Glutamatergic neuron (in vitro differentiated cells): ENCODE measurements around the gene MYO1H. TPM values are rescaled to one million over a fixed set of nuclear protein-coding genes. Genes with fewer than 3 reads are reported as not detected.

Experiments used
- DNase-seq: peaks from one replicate; pipeline ENCODE4 v3.0.0; 2022
- H3K27ac Mint-ChIP-seq: one replicate; pipeline ENCODE4 v1.8.0; 2020; ENCODE audit warnings: mild to moderate bottlenecking, mixed read lengths, inconsistent platforms; ENCODE audit not compliant: unreplicated experiment
- H3K27me3 Mint-ChIP-seq: one replicate; pipeline ENCODE4 v1.8.0; 2020; ENCODE audit warnings: mild to moderate bottlenecking, moderate library complexity, mixed read lengths, inconsistent platforms; ENCODE audit not compliant: unreplicated experiment
- H3K36me3 Mint-ChIP-seq: one replicate; pipeline ENCODE4 v1.8.0; 2020; ENCODE audit warnings: mild to moderate bottlenecking, mixed read lengths, inconsistent platforms; ENCODE audit not compliant: unreplicated experiment
- H3K4me1 Mint-ChIP-seq: one replicate; pipeline ENCODE4 v1.8.0; 2020; ENCODE audit warnings: mild to moderate bottlenecking, low read depth, mixed read lengths, inconsistent platforms; ENCODE audit not compliant: unreplicated experiment
- H3K4me3 Mint-ChIP-seq: one replicate; pipeline ENCODE4 v1.8.0; 2020; ENCODE audit warnings: mild to moderate bottlenecking, mixed read lengths, inconsistent platforms; ENCODE audit not compliant: unreplicated experiment
- H3K9me3 Mint-ChIP-seq: one replicate; pipeline ENCODE4 v1.8.0; 2020; ENCODE audit warnings: mild to moderate bottlenecking, moderate library complexity, mixed read lengths, inconsistent platforms; ENCODE audit not compliant: unreplicated experiment
- total RNA-seq: library from RNA; stranded (reverse); fragmentation: NEBNext Ultra II Directional; extraction: Animal tissue kit (Norgen Biotek cat#: 25700); gene quantifications from one replicate; pipeline ENCODE4 v1.2.1, GENCODE V29; 2021; ENCODE audit not compliant: unreplicated experiment
- TF ChIP-seq, protein P1 (sequence below): fragments of 200-600 bp; sonication (generic); IDR thresholded peaks from one replicate; pipeline ENCODE4 v1.5.0; 2021; ENCODE audit not compliant: partially characterized antibody, unreplicated experiment

MYO1H gene
- total RNA-seq, 1 donor from 2014 or later: 0.27 TPM

DNA sequence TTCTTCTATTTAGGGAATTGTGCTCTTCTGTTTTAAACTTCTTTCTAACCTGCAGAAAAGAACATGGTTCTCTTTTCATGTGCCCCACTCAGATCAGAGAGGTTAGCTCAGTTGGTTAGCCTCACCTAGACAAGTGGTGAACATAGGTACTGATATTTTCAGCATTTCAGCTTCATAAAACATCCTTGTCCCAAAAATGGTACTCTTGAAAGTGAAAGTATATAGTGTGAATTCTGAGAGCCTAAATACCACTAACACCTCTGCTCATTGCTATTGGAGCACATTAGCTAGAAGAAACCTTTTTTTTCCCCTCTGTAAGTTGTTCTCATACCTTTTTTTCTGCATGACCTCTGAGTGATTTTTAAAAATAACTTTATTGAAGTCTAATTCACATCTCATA lies 147.3 kb downstream of the MYO1H start:
- DNase-seq: no peak
- Mint-ChIP-seq H3K9me3 (no peaks in the 10 kb centered on the region), H3K4me3 (no peak overlapping the region), H3K27ac (peak overlapping the region; percentile 37), H3K27me3 (no peaks in the 10 kb centered on the region), H3K36me3 (peaks cover 13% of the 10 kb centered on the region), H3K4me1 (no peaks in the 10 kb centered on the region)
- TF ChIP-seq, protein P1, sequence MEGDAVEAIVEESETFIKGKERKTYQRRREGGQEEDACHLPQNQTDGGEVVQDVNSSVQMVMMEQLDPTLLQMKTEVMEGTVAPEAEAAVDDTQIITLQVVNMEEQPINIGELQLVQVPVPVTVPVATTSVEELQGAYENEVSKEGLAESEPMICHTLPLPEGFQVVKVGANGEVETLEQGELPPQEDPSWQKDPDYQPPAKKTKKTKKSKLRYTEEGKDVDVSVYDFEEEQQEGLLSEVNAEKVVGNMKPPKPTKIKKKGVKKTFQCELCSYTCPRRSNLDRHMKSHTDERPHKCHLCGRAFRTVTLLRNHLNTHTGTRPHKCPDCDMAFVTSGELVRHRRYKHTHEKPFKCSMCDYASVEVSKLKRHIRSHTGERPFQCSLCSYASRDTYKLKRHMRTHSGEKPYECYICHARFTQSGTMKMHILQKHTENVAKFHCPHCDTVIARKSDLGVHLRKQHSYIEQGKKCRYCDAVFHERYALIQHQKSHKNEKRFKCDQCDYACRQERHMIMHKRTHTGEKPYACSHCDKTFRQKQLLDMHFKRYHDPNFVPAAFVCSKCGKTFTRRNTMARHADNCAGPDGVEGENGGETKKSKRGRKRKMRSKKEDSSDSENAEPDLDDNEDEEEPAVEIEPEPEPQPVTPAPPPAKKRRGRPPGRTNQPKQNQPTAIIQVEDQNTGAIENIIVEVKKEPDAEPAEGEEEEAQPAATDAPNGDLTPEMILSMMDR: no peak

DNA sequence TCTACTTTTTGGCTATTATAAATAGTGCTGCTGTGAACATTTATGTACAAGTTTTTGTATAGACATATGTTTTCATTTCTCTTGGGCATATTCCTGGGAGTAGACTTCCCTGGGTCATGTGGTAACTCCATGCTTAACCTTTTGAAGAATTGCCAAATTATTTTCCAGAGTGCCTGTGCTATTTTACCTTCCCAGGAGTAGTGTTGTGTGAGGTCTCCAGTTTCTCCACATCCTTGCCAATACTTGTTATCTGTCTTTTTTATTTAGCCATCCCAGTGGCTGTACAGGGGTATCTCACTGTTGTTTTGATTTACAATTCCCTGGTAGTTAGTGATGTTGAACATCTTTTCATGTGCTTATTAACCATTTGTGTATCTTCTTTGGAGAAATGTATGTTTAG lies 148.6 kb downstream of the MYO1H start:
- no peak overlapping the region for H3K27ac Mint-ChIP-seq
- no peaks in the 10 kb centered on the region for H3K9me3 Mint-ChIP-seq
- H3K4me3 Mint-ChIP-seq: no peak overlapping the region
- no peaks in the 10 kb centered on the region for H3K4me1 Mint-ChIP-seq
- no peak for DNase-seq
- H3K27me3 Mint-ChIP-seq: peaks cover 1% of the 10 kb centered on the region
- TF ChIP-seq, protein P1: no peak
- peaks cover 13% of the 10 kb centered on the region for H3K36me3 Mint-ChIP-seq

DNA sequence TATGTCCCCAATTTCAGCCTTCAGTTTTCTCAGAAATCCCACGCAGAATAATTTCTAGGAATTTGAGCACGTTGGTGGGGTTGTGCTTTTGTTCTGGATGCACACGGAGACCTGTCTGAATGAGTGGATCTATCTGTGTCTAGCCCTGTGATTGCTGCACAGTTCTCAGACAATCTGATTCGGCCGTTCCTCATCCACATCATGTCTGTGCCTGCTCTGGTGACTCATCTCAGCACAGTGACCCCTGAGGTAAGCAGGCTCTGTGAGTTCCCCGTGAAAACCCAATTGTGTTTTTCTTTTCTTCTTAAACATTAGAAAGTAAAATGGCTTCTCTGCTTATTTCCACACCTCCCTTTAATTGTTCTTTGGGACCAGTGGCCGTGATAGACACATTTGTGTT lies 150.0 kb downstream of the MYO1H start:
- peaks cover 13% of the 10 kb centered on the region for H3K36me3 Mint-ChIP-seq
- no peak overlapping the region for H3K4me3 Mint-ChIP-seq
- peaks cover 1% of the 10 kb centered on the region for H3K27me3 Mint-ChIP-seq
- no peak for DNase-seq
- H3K9me3 Mint-ChIP-seq: no peaks in the 10 kb centered on the region
- TF ChIP-seq, protein P1: no peak
- peaks cover 1% of the 10 kb centered on the region for H3K4me1 Mint-ChIP-seq
- H3K27ac Mint-ChIP-seq: no peak overlapping the region

Other genes with a start within 250 kb of the MYO1H start
- gene ACACB, start 231.3 kb upstream of the MYO1H start, total RNA-seq: 3.8 TPM
- 0.61 TPM for gene FOXN4, start 38.6 kb upstream of the MYO1H start, total RNA-seq
- gene KCTD10, start 129.4 kb downstream of the MYO1H start, total RNA-seq: 95.2 TPM
- 44.2 TPM for gene UBE3B, start 129.7 kb downstream of the MYO1H start, total RNA-seq
- gene MMAB, start 225.6 kb downstream of the MYO1H start, total RNA-seq: 28.7 TPM
- 53.6 TPM for gene MVK, start 225.9 kb downstream of the MYO1H start, total RNA-seq